D721Med (cell line): Measurements from ENCODE around the gene AKAP1.

Experiments used
- DNase-seq: peaks from one replicate; pipeline ENCODE4 v3.0.0; 2011; ENCODE audit warnings: low spot score; ENCODE audit not compliant: insufficient read length
- FAIRE-seq: peaks from 2 replicates; lab custom pipeline; 2011; peaks lifted over from hg19 to GRCh38; lab: Jason Lieb, UNC
- TF ChIP-seq, protein P1 (sequence below): IDR thresholded peaks from 2 replicates; pipeline ENCODE4 v1.5.1; 2012; ENCODE audit warnings: mild to moderate bottlenecking, control low read depth; ENCODE audit not compliant: insufficient read depth; ENCODE audit errors: missing control alignments

Gene AKAP1

GRCh38 chr17:57085448-57086068 is 512 bp downstream of the AKAP1 start:
- no peak for FAIRE-seq
- TF ChIP-seq, protein P1, sequence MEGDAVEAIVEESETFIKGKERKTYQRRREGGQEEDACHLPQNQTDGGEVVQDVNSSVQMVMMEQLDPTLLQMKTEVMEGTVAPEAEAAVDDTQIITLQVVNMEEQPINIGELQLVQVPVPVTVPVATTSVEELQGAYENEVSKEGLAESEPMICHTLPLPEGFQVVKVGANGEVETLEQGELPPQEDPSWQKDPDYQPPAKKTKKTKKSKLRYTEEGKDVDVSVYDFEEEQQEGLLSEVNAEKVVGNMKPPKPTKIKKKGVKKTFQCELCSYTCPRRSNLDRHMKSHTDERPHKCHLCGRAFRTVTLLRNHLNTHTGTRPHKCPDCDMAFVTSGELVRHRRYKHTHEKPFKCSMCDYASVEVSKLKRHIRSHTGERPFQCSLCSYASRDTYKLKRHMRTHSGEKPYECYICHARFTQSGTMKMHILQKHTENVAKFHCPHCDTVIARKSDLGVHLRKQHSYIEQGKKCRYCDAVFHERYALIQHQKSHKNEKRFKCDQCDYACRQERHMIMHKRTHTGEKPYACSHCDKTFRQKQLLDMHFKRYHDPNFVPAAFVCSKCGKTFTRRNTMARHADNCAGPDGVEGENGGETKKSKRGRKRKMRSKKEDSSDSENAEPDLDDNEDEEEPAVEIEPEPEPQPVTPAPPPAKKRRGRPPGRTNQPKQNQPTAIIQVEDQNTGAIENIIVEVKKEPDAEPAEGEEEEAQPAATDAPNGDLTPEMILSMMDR, result peak; percentile 36
- DNase-seq, result no peak

- FAIRE-seq, result no peak
- DNase-seq, result no peak
- TF ChIP-seq, protein P1, result no peak
Measured at GRCh38 chr17:57086069-57086930, 1.3 kb downstream of the AKAP1 start.

DNA sequence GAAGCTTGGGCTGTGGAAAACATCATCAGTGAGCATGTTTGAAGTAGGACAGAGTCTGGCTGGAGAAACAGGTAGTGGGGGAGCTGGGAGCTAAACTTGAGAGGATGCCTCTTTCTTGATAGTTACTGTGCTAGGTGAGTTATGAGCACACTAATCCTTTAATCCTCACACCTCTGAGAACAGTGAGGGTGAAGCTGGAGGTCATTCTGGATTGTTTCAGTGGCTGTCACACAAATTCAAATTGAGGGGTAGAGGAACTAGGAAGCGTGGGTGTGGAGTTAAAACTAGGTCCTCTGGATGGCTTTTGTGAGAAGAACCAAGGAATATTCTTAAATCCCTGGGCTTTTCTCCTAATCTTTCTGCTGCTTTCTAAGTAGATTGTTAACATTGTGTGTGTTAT is 3.3 kb downstream of the AKAP1 start:
- FAIRE-seq, result no peak
- TF ChIP-seq, protein P1, result no peak
- DNase-seq, result no peak

DNA sequence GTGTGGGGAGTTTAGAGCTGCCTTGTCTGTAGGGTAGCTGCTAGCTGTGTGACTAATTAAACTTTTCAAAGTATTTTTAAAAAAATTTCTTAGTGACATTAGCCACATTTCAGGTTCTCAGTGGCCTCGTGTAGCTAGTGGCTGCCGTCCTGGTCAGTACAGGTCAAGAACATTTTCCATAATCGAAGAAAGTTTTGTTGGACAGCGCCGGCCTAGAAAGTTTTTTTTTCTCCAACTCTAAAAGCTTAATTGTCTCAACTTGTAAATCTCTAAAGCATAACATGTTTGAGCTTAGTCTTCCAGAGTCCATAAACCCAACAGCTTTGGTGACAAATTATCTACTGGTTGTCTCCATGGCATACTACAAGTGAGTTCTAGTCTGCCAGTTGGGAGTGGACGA is 4.3 kb downstream of the AKAP1 start:
- no peak for DNase-seq
- FAIRE-seq, result no peak
- TF ChIP-seq, protein P1, result no peak

DNA sequence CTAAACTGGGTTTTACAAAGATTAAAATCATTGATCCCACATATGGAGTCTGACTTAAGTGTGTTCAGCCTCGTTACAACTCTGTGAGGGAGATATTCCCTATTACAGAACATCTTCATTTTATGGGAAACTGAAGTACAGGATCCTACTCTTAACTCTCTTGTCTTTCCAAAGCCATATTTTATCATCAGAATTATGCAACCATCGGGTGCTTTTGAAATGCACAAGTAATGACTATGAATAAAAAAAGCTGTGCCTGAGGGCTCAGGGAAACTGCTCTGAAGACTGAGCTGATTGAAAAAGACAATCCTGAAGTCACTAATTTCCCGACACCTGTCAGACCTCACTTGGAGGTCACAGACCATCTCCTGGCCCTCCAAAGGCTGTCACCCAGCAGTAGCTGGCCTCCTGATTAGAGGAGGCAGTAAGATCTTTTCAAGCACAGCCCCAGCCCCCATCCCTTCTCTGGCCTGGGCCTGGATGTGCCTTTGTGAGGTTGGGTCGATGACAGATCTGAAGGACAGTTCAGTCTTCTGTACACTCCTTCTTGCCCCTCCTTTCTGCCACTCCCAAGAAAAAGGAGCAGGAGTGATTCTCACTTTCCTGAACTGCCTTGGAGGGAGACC is 5.6 kb downstream of the AKAP1 start:
- FAIRE-seq (no peak), DNase-seq (no peak)
- TF ChIP-seq, protein P1, result no peak

DNA sequence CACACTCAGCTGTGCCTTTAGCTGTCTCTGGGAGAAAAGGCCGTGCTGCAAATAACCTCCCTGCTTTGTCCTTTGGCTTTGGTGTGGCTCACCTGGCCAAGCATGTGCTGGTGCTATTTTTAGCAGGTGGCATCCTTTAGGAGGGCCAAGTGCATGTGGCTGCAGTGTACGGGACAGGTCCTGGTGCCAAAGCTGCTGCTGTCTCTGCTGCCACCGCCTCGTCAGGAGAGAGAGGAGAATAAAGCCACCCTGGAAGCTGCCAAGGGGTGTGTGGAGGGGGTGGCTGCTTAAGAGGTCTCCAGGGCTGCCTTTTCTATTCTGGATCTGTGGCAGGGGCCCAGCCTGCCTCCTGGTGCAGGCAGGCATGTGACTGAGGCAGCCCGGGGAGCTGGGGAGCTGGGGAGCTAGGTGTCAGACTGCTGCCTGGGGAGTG is 6.2 kb downstream of the AKAP1 start:
- TF ChIP-seq, protein P1, result no peak
- DNase-seq (no peak), FAIRE-seq (no peak)
